Adipocyte (in vitro differentiated cells): Measurements from ENCODE around the gene GUCA2B.

ENCODE experiments used
- DNase-seq: peaks from one replicate; pipeline ENCODE4 v3.0.0-alpha.2; 2015; ENCODE audit warnings: low read depth
- H3K27me3 ChIP-seq: replicated peaks from 2 replicates; pipeline ENCODE4 v1.7.0; 2013; ENCODE audit warnings: mild to moderate bottlenecking, low read length, moderate library complexity; ENCODE audit not compliant: control insufficient read depth, insufficient read depth
- H3K36me3 ChIP-seq: 2 replicates; pipeline ENCODE4 v1.7.0; 2013; ENCODE audit warnings: low read length, mild to moderate bottlenecking, moderate library complexity; ENCODE audit not compliant: control insufficient read depth, insufficient read depth, severe bottlenecking
- H3K4me1 ChIP-seq: 2 replicates; pipeline ENCODE4 v1.7.0; 2013; ENCODE audit warnings: mild to moderate bottlenecking, low read length, moderate library complexity; ENCODE audit not compliant: control insufficient read depth, insufficient read depth
- H3K4me3 ChIP-seq: 2 replicates; pipeline ENCODE4 v1.7.0; 2013; ENCODE audit warnings: mild to moderate bottlenecking, low read length, moderate library complexity
- H3K9ac ChIP-seq: 2 replicates; pipeline ENCODE4 v1.7.0; 2013; ENCODE audit warnings: mild to moderate bottlenecking, low read length, moderate library complexity
- H3K9me3 ChIP-seq: 2 replicates; pipeline ENCODE4 v1.7.0; 2013; ENCODE audit warnings: mild to moderate bottlenecking, low read length, moderate library complexity; ENCODE audit not compliant: control insufficient read depth

The GUCA2B gene

GRCh38 chr1:42152907-42153600 is at the start of gene GUCA2B:
Gene GUCA2B (plus strand): TSS chr1:42153410. CDS start chr1:42153451, 41 bp downstream.
- DNase-seq, result no peak
- Histone ChIP-seq H3K27me3 (peaks cover 56% of the 10 kb centered on the region), H3K9ac (no peak within 1 kb of the TSS), H3K9me3 (no peaks in the 10 kb centered on the region), H3K4me3 (no peak within 1 kb of the TSS), H3K4me1 (no peaks in the 10 kb centered on the region), H3K36me3 (no peaks in the 10 kb centered on the region)

- Histone ChIP-seq H3K4me3 (no peak overlapping the region), H3K36me3 (no peaks in the 10 kb centered on the region), H3K9ac (no peak overlapping the region), H3K4me1 (no peaks in the 10 kb centered on the region), H3K27me3 (no peaks in the 10 kb centered on the region), H3K9me3 (peaks cover 6% of the 10 kb centered on the region)
- DNase-seq, result no peak
Observed at GRCh38 chr1:42105025-42105424, 48.2 kb upstream of the GUCA2B start.

- H3K9ac ChIP-seq, result no peak overlapping the region
- DNase-seq, result no peak
- no peaks in the 10 kb centered on the region for H3K9me3 ChIP-seq
- H3K36me3 ChIP-seq, result no peaks in the 10 kb centered on the region
- peaks cover 8% of the 10 kb centered on the region for H3K27me3 ChIP-seq
- no peaks in the 10 kb centered on the region for H3K4me1 ChIP-seq
- H3K4me3 ChIP-seq, result no peak overlapping the region
Observed at GRCh38 chr1:42108309-42108708, 44.9 kb upstream of the GUCA2B start.

GRCh38 chr1:42109600-42109999 is 43.6 kb upstream of the GUCA2B start:
- no peak overlapping the region for H3K9ac ChIP-seq
- no peaks in the 10 kb centered on the region for H3K4me1 ChIP-seq
- no peak for DNase-seq
- no peaks in the 10 kb centered on the region for H3K36me3 ChIP-seq
- no peak overlapping the region for H3K4me3 ChIP-seq
- no peaks in the 10 kb centered on the region for H3K9me3 ChIP-seq
- H3K27me3 ChIP-seq, result peaks cover 8% of the 10 kb centered on the region

- DNase-seq, result no peak
- H3K36me3 ChIP-seq, result no peaks in the 10 kb centered on the region
- H3K4me1 ChIP-seq, result no peaks in the 10 kb centered on the region
- no peak overlapping the region for H3K9ac ChIP-seq
- peaks cover 18% of the 10 kb centered on the region for H3K27me3 ChIP-seq
- no peaks in the 10 kb centered on the region for H3K9me3 ChIP-seq
- no peak overlapping the region for H3K4me3 ChIP-seq
Observed at GRCh38 chr1:42114229-42114628, 39.0 kb upstream of the GUCA2B start.

- Histone ChIP-seq H3K9me3 (peaks cover 12% of the 10 kb centered on the region), H3K36me3 (no peaks in the 10 kb centered on the region), H3K9ac (no peak overlapping the region), H3K4me1 (no peaks in the 10 kb centered on the region), H3K27me3 (peaks cover 16% of the 10 kb centered on the region), H3K4me3 (no peak overlapping the region)
- DNase-seq, result no peak
Observed at GRCh38 chr1:42117214-42117613, 36.0 kb upstream of the GUCA2B start.

- Histone ChIP-seq H3K27me3 (peaks cover 12% of the 10 kb centered on the region), H3K36me3 (no peaks in the 10 kb centered on the region)
Observed at GRCh38 chr1:42118125-42118524, 35.1 kb upstream of the GUCA2B start.

GRCh38 chr1:42122408-42122807 is 30.8 kb upstream of the GUCA2B start:
- no peak overlapping the region for H3K9ac ChIP-seq
- no peak overlapping the region for H3K4me3 ChIP-seq
- DNase-seq, result no peak
- peaks cover 20% of the 10 kb centered on the region for H3K27me3 ChIP-seq
- H3K9me3 ChIP-seq, result peaks cover 22% of the 10 kb centered on the region
- H3K36me3 ChIP-seq, result no peaks in the 10 kb centered on the region
- H3K4me1 ChIP-seq, result no peaks in the 10 kb centered on the region

More at GRCh38 chr1:42118125-42118524, 35.1 kb upstream of the GUCA2B start:
- H3K4me3 ChIP-seq, result no peak overlapping the region
- H3K9me3 ChIP-seq, result peaks cover 18% of the 10 kb centered on the region
- DNase-seq, result no peak
- H3K4me1 ChIP-seq, result no peaks in the 10 kb centered on the region
- no peak overlapping the region for H3K9ac ChIP-seq

- no peak overlapping the region for H3K9ac ChIP-seq
- no peak for DNase-seq
- no peaks in the 10 kb centered on the region for H3K36me3 ChIP-seq
- no peak overlapping the region for H3K4me3 ChIP-seq
- H3K9me3 ChIP-seq, result peaks cover 22% of the 10 kb centered on the region
- H3K27me3 ChIP-seq, result peaks cover 33% of the 10 kb centered on the region
- no peaks in the 10 kb centered on the region for H3K4me1 ChIP-seq
Observed at GRCh38 chr1:42125552-42125951, 27.7 kb upstream of the GUCA2B start.

GRCh38 chr1:42127767-42128166 is 25.4 kb upstream of the GUCA2B start:
- H3K36me3 ChIP-seq, result no peaks in the 10 kb centered on the region
- H3K9me3 ChIP-seq, result peaks cover 4% of the 10 kb centered on the region
- no peaks in the 10 kb centered on the region for H3K4me1 ChIP-seq
- no peak overlapping the region for H3K4me3 ChIP-seq
- no peak overlapping the region for H3K9ac ChIP-seq
- H3K27me3 ChIP-seq, result peaks cover 33% of the 10 kb centered on the region
- DNase-seq, result no peak

GRCh38 chr1:42128499-42128898 is 24.7 kb upstream of the GUCA2B start:
- Histone ChIP-seq H3K36me3 (no peaks in the 10 kb centered on the region), H3K9me3 (peaks cover 4% of the 10 kb centered on the region), H3K4me3 (no peak overlapping the region), H3K27me3 (peaks cover 35% of the 10 kb centered on the region), H3K9ac (no peak overlapping the region), H3K4me1 (no peaks in the 10 kb centered on the region)
- no peak for DNase-seq

- H3K9me3 ChIP-seq, result peaks cover 4% of the 10 kb centered on the region
- no peak for DNase-seq
- H3K36me3 ChIP-seq, result no peaks in the 10 kb centered on the region
- H3K4me3 ChIP-seq, result no peak overlapping the region
- H3K4me1 ChIP-seq, result no peaks in the 10 kb centered on the region
- H3K27me3 ChIP-seq, result peaks cover 35% of the 10 kb centered on the region
- no peak overlapping the region for H3K9ac ChIP-seq
Observed at GRCh38 chr1:42128964-42129363, 24.2 kb upstream of the GUCA2B start.
